ENCODE data around the gene DOCK9.

GRCh38 chr13:98954313-98954712 lies 23.6 kb downstream of the DOCK9 start:
- TF ChIP-seq CTCF (IDR thresholded peaks at IDR 0.05) (no peak), POLR2AphosphoS5 (IDR thresholded peaks at IDR 0.05; ENCODE audit: low read depth, low read length) (no peak), SIN3A (IDR thresholded peaks at IDR 0.05; ENCODE audit: borderline replicate concordance, insufficient read depth, low read depth, low read length) (no peak), TCF7L2 (IDR thresholded peaks at IDR 0.05; ENCODE audit: low read depth, low read length) (no peak)

All from Panc1 (cell line).